ENCODE measurements around the gene COPE. TPM values are rescaled to one million over a fixed set of nuclear protein-coding genes. Genes with fewer than 3 reads are reported as not detected.

COPE gene
- total RNA-seq, 1 experiment from 2014 or later = 207 TPM

DNA sequence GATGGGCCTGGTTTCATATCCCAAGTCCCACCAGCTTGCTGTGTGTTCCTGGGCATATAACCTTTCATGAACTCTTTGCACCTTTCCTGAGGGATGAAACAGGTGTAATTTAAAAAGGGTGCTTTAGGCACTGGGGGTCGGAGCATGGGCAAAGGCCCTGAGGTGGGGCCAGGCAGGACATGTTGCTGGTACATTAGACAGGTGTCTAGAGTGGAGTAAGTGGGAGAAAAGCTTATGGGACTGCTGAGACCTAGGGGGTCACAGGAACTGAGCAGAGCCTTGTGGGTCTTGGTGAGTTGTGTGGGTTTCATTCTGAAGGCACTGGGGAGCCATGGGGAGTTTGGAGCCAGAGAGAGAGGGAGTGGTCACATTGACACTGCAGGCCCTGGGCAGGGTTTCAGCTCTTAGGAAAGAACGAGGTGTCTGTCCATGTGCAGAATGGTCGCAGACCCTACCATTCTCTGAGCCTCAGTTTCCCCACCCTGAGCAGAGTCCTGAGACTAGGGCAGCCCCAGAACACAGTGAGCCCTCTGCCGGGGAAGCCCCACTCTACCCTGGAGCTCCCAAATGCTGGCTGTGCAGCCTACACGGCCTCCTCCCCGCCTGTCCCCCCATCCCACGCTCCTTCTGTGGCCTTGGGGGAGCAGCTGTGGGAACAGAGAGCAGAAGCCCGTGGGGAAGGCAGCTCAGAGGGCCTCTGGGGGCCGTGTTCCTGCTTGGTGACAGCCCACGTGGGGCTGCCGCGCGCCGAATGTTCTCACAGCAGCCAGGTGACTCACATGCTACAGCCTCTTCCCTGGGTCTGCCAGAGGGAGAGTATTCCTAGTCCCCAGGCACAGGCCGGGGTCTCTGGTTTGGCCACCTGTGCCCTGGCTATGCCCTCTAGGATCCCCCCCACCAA is 29.1 kb upstream of the COPE start:
- Mint-ChIP-seq H3K27ac (ENCODE audit: unreplicated experiment) (no peak overlapping the region), H3K9me3 (ENCODE audit: unreplicated experiment) (no peaks in the 10 kb centered on the region), H3K4me3 (ENCODE audit: unreplicated experiment) (no peak overlapping the region), H3K4me1 (ENCODE audit: low read depth, unreplicated experiment) (no peaks in the 10 kb centered on the region), H3K27me3 (ENCODE audit: insufficient read depth, unreplicated experiment) (no peaks in the 10 kb centered on the region), H3K36me3 (ENCODE audit: insufficient read depth, unreplicated experiment) (no peaks in the 10 kb centered on the region)
- TF ChIP-seq CTCF (IDR thresholded peaks at IDR 0.05; ENCODE audit: insufficient read depth in 1 of 2, low read depth in 1 of 2, low read length in 1 of 2, severe bottlenecking in 1 of 2, unreplicated experiment in 1 of 2) = no peak
- Histone ChIP-seq H3K4me3 (ENCODE audit: low read depth, low read length) (no peak overlapping the region), H3K9me3 (no peaks in the 10 kb centered on the region), H3K4me1 (no peaks in the 10 kb centered on the region), H3K36me3 (ENCODE audit: control insufficient read depth, insufficient read depth, low read length) (no peaks in the 10 kb centered on the region), H3K27me3 (replicated peaks; ENCODE audit: control insufficient read depth, insufficient read depth, low read length) (no peaks in the 10 kb centered on the region)
- CTCF ChIA-PET = interaction anchor here (0.5 kb wide), 1 partner anchor 8 kb away, joined by 3 read pairs; no protein-coding TSS in a partner anchor
- POLR2A ChIA-PET = no interaction called here
- intact Hi-C loops (cut with micrococcal nuclease; ENCODE audit: unreplicated experiment) = no loop called here
- no TSS peak for BruUV-seq (replicated peaks)
- no peak for DNase-seq

- H3K27me3 Mint-ChIP-seq (ENCODE audit: insufficient read depth, unreplicated experiment) = no peaks in the 10 kb centered on the region
- CTCF ChIA-PET = no interaction called here
- no peaks in the 10 kb centered on the region for H3K9me3 ChIP-seq
- no peak overlapping the region for H3K27ac Mint-ChIP-seq (ENCODE audit: unreplicated experiment)
- H3K27me3 ChIP-seq (replicated peaks; ENCODE audit: control insufficient read depth, insufficient read depth, low read length) = no peaks in the 10 kb centered on the region
- no peaks in the 10 kb centered on the region for H3K9me3 Mint-ChIP-seq (ENCODE audit: unreplicated experiment)
- POLR2A ChIA-PET = no interaction called here
- intact Hi-C loops (cut with micrococcal nuclease; ENCODE audit: unreplicated experiment) = no loop called here
- no peaks in the 10 kb centered on the region for H3K36me3 Mint-ChIP-seq (ENCODE audit: insufficient read depth, unreplicated experiment)
- H3K4me3 ChIP-seq (ENCODE audit: low read depth, low read length) = no peak overlapping the region
- no peaks in the 10 kb centered on the region for H3K36me3 ChIP-seq (ENCODE audit: control insufficient read depth, insufficient read depth, low read length)
- no TSS peak for BruUV-seq (replicated peaks)
- TF ChIP-seq CTCF (IDR thresholded peaks at IDR 0.05; ENCODE audit: insufficient read depth in 1 of 2, low read depth in 1 of 2, low read length in 1 of 2, severe bottlenecking in 1 of 2, unreplicated experiment in 1 of 2) = no peak
- H3K4me3 Mint-ChIP-seq (ENCODE audit: unreplicated experiment) = no peak overlapping the region
- H3K4me1 ChIP-seq = no peaks in the 10 kb centered on the region
- DNase-seq = no peak
- no peaks in the 10 kb centered on the region for H3K4me1 Mint-ChIP-seq (ENCODE audit: low read depth, unreplicated experiment)
Observed at GRCh38 chr19:18946918-18947317, 27.7 kb upstream of the COPE start.

DNA sequence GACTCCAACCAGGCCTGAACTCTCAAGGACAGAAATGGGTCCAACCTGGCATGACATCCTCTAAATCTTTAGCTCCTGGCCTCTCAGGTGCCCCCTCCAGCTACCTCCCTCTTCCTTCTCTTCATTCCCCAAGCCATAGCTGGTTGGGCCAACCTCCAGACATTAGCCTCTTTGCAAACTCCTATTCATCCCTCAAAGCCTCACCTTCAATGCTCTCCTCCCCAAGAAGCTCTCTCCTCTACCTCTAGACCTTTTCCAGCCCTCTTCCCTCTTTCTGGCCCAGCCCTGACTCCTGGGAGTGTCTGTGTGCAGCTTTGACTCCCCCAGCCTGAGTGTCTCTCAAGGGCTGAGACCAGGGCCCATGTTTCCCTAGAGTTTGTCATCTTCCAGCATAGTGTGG is 27.1 kb upstream of the COPE start:
- H3K4me3 Mint-ChIP-seq (ENCODE audit: unreplicated experiment) = no peak overlapping the region
- H3K4me1 Mint-ChIP-seq (ENCODE audit: low read depth, unreplicated experiment) = peaks cover 5% of the 10 kb centered on the region
- H3K36me3 Mint-ChIP-seq (ENCODE audit: insufficient read depth, unreplicated experiment) = no peaks in the 10 kb centered on the region
- H3K36me3 ChIP-seq (ENCODE audit: control insufficient read depth, insufficient read depth, low read length) = no peaks in the 10 kb centered on the region
- POLR2A ChIA-PET = no interaction called here
- no peak for DNase-seq
- no peak overlapping the region for H3K4me3 ChIP-seq (ENCODE audit: low read depth, low read length)
- H3K27ac Mint-ChIP-seq (ENCODE audit: unreplicated experiment) = no peak overlapping the region
- H3K9me3 ChIP-seq = no peaks in the 10 kb centered on the region
- no peaks in the 10 kb centered on the region for H3K27me3 ChIP-seq (replicated peaks; ENCODE audit: control insufficient read depth, insufficient read depth, low read length)
- no TSS peak for BruUV-seq (replicated peaks)
- no peak for TF ChIP-seq CTCF (IDR thresholded peaks at IDR 0.05; ENCODE audit: insufficient read depth in 1 of 2, low read depth in 1 of 2, low read length in 1 of 2, severe bottlenecking in 1 of 2, unreplicated experiment in 1 of 2)
- no peaks in the 10 kb centered on the region for H3K4me1 ChIP-seq
- intact Hi-C loops (cut with micrococcal nuclease; ENCODE audit: unreplicated experiment) = no loop called here
- H3K27me3 Mint-ChIP-seq (ENCODE audit: insufficient read depth, unreplicated experiment) = no peaks in the 10 kb centered on the region
- H3K9me3 Mint-ChIP-seq (ENCODE audit: unreplicated experiment) = no peaks in the 10 kb centered on the region
- CTCF ChIA-PET = no interaction called here

Measured in Caco-2 (cell line).